Effector CD8-positive, alpha-beta T cell (primary cell): ENCODE data around the gene EHD1.

Experiments
- DNase-seq: peaks from one replicate; lab custom pipeline; 2025; lab: John Stamatoyannopoulos, UW

The EHD1 gene

GRCh38 chr11:64874308-64875240 is 3.8 kb downstream of the EHD1 start:
- DNase-seq = no peak

GRCh38 chr11:64872790-64873488 is 5.5 kb downstream of the EHD1 start:
- DNase-seq = no peak

- no peak for DNase-seq
Observed at GRCh38 chr11:64871492-64871891, 6.9 kb downstream of the EHD1 start.

GRCh38 chr11:64870893-64871466 is 7.4 kb downstream of the EHD1 start:
- DNase-seq = no peak

GRCh38 chr11:64870176-64870892 is 8.1 kb downstream of the EHD1 start:
- DNase-seq = no peak

GRCh38 chr11:64869571-64870175 is 8.7 kb downstream of the EHD1 start:
- no peak for DNase-seq

GRCh38 chr11:64868904-64869570 is 9.4 kb downstream of the EHD1 start:
- no peak for DNase-seq

- no peak for DNase-seq
Observed at GRCh38 chr11:64867748-64868462, 10.5 kb downstream of the EHD1 start.

GRCh38 chr11:64866173-64866491 is 12.3 kb downstream of the EHD1 start:
- no peak for DNase-seq

- no peak for DNase-seq
Observed at GRCh38 chr11:64865286-64866172, 12.9 kb downstream of the EHD1 start.

GRCh38 chr11:64864473-64865285 is 13.7 kb downstream of the EHD1 start:
- DNase-seq = no peak

GRCh38 chr11:64864135-64864472 is 14.3 kb downstream of the EHD1 start:
- no peak for DNase-seq

GRCh38 chr11:64863391-64864060 is 14.9 kb downstream of the EHD1 start:
- no peak for DNase-seq

- DNase-seq = no peak
Observed at GRCh38 chr11:64862987-64863390, 15.4 kb downstream of the EHD1 start.

- DNase-seq = no peak
Observed at GRCh38 chr11:64861227-64861975, 17.0 kb downstream of the EHD1 start.

- no peak for DNase-seq
Observed at GRCh38 chr11:64859542-64860414, 18.6 kb downstream of the EHD1 start.
